NCI-H2081 (cell line): Measurements from ENCODE around the gene LRRC4B.

ENCODE experiments used
- DNase-seq, 2 experiments: peaks; one replicate each; lab custom pipeline; 2025; lab: John Stamatoyannopoulos, UW

LRRC4B gene

GRCh38 chr19:50573741-50574461 lies 5.7 kb upstream of the LRRC4B start:
- DNase-seq, result no peak

GRCh38 chr19:50570997-50571396 lies 2.8 kb upstream of the LRRC4B start:
- no peak for DNase-seq

- no peak for DNase-seq
Observed at GRCh38 chr19:50569938-50570540, 1.8 kb upstream of the LRRC4B start.

- no peak for DNase-seq
Observed at GRCh38 chr19:50568728-50569698, 778 bp upstream of the LRRC4B start.

GRCh38 chr19:50567052-50567841 lies 988 bp downstream of the LRRC4B start:
- DNase-seq, result no peak

- no peak for DNase-seq
Observed at GRCh38 chr19:50565984-50566903, 2.0 kb downstream of the LRRC4B start.

- DNase-seq, result no peak
Observed at GRCh38 chr19:50564229-50565105, 3.8 kb downstream of the LRRC4B start.

- DNase-seq, result no peak
Observed at GRCh38 chr19:50563597-50563996, 4.6 kb downstream of the LRRC4B start.

- DNase-seq, result no peak
Observed at GRCh38 chr19:50562996-50563395, 5.2 kb downstream of the LRRC4B start.

GRCh38 chr19:50562329-50562728 lies 5.9 kb downstream of the LRRC4B start:
- no peak for DNase-seq

- no peak for DNase-seq
Observed at GRCh38 chr19:50559636-50560035, 8.6 kb downstream of the LRRC4B start.

- DNase-seq, result no peak
Observed at GRCh38 chr19:50558449-50558848, 9.8 kb downstream of the LRRC4B start.

- DNase-seq, result no peak
Observed at GRCh38 chr19:50558039-50558438, 10.2 kb downstream of the LRRC4B start.

GRCh38 chr19:50557009-50557613 lies 11.1 kb downstream of the LRRC4B start:
- no peak for DNase-seq

- peak; percentile 3 to 24 for DNase-seq
Observed at GRCh38 chr19:50556282-50557008, 11.8 kb downstream of the LRRC4B start.

GRCh38 chr19:50555450-50556281 lies 12.6 kb downstream of the LRRC4B start:
- no peak for DNase-seq

GRCh38 chr19:50555033-50555432 lies 13.2 kb downstream of the LRRC4B start:
- no peak for DNase-seq

GRCh38 chr19:50554212-50554611 lies 14.0 kb downstream of the LRRC4B start:
- no peak for DNase-seq
